Tibial nerve (tissue), 3 donors: ENCODE data around the gene PFN1.
A peak's percentile ranks its signal among the peaks of the same experiment; 100 is the strongest.

Experiments used
- CTCF ChIP-seq, 5 experiments: fragments of 200-600 bp in 3 of 5; fragments of 450-650 bp in 2 of 5; sonication (generic) in 3 of 5; IDR thresholded peaks; one replicate each; pipeline ENCODE4 v1.5.1; 2016 to 2019; ENCODE audit warnings: antibody characterized with exemption in 5 of 5, mild to moderate bottlenecking in 3 of 5, moderate library complexity in 2 of 5
- POLR2A ChIP-seq, 2 donors: fragments of 450-650 bp; IDR thresholded peaks; one replicate each; pipeline ENCODE4 v1.6.1; 2017; ENCODE audit warnings: antibody characterized with exemption in 2 of 2, mild to moderate bottlenecking in 2 of 2, moderate library complexity in 2 of 2

GRCh38 chr17:4900231-4901107 is 47.9 kb downstream of the PFN1 start:
- TF ChIP-seq POLR2A (IDR thresholded peaks at IDR 0.05) (peak in 1 of 2 donors; percentile 20), CTCF (IDR thresholded peaks at IDR 0.05) (no peak)
